ENCODE measurements around the gene RIPOR3.
"Not testable (repeated sequence)": the region's sequence is repeated elsewhere in the genome, so short reads cannot be mapped to it uniquely, and the experiment has no call there.

Gene RIPOR3

DNA sequence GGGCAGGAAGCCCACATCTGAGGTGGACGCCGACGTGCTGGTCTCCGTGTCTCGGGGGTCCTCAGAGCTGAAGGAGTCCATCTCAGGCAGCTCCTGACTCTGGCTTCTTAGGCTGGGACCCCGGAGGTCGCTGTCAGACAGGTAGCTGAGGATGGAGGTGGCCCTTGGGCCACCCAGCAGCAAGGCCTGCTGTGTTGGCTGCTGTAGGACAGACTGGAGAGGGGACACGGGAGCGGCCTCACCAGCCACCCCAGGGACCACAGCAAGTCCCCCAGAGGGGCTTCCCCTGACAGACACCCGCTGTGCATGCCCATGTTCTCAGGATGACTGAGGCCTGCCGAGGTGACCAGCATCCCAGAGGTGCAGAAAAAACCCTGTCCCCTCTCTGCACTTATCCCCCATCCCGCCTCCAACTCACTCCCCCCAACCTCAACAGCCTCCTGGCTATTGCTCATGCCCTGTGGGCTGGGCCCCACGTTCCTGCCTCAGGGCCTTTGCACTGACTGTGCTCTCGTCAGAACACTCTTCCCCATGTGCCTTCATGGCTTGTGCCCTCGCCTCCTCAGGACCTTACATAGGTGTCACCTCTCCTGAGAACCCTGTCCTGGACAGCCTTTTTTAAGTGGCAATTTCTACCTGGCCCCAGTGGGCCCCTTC, 88.8 kb downstream of the RIPOR3 start:
- no peak for DNase-seq

- DNase-seq: no peak
These were observed 89.6 kb downstream of the RIPOR3 start for GRCh38 chr20:50601511-50602431.

DNA sequence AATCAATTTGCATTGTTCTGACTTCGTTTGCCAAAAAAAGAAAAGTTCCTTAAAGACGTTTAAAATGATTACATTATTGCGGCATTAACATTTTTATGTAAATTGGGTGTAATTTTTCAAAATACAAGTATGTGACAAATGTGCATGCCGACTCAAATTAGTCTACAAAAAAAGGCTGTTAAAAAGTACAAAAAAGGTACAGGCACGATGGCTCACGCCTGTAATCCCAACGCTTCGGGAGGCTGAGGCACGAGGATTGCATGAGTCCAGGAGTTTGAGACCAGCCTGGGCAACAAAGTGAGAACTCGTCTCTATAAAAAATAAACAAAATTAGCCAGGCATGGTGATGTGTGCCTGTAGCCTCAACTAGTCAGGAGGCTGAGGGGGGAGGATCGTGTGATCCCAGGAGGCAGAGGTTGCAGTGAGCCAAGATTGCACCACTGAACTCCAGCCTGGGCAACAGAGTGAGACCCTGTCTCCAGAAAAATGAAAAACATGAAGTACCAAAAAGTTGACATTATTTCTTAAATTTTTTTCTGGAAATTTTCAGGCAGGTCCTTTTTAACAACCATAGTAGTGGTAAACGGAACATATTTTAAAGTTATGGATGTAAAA, 91.0 kb downstream of the RIPOR3 start:
- DNase-seq: no peak

DNA sequence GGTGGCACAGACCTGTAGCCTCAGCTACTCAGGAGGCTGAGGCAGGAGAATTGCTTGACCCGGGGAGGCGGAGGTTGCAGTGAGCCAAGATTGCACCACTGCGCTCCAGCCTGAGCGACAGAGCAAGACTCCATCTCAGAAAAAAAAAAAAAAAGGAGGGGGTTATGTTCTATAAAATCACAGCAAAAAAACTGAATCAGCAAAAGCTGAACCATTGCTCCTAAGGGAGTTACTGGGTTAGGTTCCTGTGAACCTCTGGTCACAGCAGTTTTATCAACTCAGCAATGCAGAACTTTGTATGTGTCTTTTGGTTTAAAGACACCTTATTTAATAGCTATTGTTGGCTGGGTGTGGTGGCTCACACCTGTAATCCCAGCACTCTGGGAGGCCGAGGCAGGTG, 92.6 kb downstream of the RIPOR3 start:
- DNase-seq: not testable (repeated sequence)

DNA sequence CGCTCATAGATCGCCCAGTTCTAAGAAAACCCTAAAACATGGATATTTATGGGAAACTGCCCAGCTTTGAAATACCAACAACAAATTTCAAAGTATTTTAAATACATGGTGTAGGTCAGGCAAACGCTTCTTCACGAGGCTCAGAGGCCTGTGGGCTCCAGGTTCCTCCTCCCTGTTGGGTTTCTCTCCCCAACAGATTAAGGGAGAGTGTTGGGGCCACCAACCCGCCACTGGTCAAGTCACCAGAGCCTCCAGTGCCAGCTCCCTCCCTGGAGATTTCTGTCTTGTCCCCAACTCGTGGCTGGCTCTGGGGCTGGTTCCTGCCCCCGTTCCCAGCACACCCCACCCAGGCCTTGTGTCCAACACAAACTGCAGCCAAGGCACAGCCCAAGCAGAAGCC, 93.3 kb downstream of the RIPOR3 start:
- no peak for DNase-seq

GRCh38 chr20:50597406-50597969, 93.9 kb downstream of the RIPOR3 start:
- DNase-seq: no peak

GRCh38 chr20:50596694-50597021, 94.7 kb downstream of the RIPOR3 start:
- DNase-seq: no peak

DNA sequence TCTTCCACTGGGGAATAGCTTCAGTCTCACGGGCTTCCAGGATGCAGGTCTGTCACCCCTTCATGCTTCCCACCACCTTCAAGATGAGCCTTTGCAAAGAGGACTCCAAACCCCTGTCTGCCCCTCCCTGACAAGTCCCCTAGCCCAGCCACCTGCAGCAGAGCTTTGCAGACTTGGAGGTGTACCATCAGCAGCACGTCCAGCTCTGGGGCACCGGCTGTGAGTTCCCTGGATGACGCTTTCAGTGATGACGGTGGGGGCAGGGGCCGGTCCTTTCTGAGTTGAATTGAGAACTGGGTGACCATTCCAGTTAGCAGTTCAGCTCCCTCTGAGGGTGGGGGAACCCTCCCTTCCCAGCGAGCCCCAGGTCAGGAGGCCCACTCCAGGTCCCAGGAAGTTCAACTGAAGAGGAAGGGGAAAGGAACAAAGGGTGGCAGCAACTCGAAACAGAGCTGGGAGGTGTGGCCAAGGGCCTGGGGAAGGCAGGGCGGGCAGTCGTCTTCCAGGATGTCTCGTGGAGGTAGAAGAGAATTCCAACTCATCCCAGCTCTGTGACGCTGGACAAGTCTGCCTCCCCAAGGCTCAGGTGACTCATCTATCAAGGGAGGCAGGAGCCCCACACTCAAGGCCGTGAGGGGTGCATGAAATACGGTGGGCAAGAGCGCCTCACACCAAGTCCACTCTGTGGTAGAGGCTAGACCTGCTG, 95.2 kb downstream of the RIPOR3 start:
- DNase-seq: no peak

DNA sequence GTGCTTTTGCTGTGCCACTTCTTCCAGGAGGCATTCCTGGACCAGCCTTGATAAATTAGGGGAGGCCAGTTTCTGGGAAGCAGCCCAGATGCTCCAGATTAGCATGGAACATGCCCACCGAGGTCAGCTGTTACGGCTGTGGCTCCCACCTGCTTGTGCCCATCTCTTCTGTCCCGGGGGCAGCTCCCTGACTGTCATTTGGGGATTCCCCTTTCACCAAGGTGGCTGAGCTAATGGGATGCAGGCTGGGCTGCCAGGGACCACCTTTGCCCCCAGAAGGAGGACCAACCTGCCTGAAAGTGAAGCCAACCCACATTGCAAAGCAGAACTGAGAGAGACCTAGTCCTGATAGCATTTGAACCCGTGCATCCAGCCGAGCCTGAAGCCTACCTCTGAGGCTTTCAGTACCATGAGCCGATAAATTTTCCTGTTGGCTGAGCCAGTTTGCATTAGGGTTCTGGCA, 95.9 kb downstream of the RIPOR3 start:
- DNase-seq: no peak

DNA sequence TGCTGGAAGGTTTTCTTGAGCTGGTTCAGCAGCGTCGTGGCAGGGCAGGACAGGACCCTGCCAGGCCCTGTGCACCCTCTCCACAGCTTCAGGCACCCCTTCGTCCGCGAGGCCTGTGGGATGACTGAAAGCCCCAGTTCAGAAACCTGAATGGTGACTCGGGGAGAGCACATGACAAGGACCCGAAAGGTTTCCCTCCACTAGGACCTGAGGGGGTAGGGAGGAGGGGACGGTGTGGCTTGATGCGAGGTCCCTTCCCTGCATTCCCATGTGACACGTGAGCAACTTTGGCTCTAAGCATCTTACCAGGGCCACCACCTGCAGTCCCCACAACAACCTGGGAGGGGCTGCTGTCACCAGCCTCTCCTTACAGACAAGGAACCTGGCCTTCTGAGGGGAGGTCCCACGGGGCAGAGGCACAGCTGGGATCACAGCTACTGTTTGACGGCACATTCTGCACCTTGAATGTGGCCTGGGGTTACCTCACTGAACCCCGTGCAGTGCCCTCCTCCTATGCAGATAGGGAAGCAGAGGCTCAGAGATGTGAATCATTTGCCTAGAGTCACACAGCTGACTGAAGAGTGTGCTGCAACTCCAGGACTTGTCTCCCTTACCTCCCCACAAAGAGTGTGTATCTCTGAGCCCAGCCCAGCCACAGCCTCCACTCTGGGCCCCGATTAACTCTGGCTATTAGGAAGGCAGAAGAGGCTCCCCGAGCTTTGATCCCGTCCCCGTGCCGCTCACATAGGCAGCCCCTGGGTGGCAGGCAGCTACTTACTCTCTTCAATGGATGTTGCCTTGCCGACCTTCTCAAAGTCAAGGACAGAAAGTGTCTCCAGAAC, 96.5 kb downstream of the RIPOR3 start:
- no peak for DNase-seq

DNA sequence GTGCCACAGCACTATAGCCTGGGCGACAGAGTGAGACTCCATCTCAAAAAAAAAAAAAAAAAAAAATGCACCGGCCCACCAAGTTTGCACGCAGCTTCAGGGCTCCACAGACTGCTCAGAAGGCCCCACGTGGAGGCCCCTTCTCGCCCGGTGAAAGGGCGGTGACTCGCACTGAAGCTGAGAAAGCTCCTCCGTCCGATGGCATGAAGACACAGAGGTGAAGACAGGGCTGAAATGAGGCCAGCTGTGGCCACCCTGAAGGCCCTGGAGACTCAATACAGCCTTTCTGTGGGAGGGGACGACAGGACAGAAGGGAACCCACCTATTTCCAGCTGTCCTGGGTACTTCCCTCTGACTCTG, 97.1 kb downstream of the RIPOR3 start:
- no peak for DNase-seq

DNA sequence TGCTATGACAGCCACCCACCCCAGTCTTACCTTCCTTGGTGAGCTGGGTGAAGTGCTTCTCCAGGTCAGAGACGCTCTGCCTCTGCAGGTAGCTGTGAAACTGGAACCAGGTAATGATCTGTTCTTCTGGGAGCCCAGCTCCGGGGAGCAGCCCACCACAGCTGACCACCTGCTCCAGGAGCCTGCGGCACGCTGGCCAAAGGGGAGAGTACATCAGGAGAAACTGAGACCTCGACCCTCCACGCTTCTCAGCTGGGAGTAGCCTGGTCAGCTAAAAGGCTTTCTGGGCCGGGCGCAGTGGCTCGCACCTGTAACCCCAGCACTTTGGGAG, 98.4 kb downstream of the RIPOR3 start:
- DNase-seq: no peak

GRCh38 chr20:50592282-50593004, 98.9 kb downstream of the RIPOR3 start:
- DNase-seq: no peak

DNA sequence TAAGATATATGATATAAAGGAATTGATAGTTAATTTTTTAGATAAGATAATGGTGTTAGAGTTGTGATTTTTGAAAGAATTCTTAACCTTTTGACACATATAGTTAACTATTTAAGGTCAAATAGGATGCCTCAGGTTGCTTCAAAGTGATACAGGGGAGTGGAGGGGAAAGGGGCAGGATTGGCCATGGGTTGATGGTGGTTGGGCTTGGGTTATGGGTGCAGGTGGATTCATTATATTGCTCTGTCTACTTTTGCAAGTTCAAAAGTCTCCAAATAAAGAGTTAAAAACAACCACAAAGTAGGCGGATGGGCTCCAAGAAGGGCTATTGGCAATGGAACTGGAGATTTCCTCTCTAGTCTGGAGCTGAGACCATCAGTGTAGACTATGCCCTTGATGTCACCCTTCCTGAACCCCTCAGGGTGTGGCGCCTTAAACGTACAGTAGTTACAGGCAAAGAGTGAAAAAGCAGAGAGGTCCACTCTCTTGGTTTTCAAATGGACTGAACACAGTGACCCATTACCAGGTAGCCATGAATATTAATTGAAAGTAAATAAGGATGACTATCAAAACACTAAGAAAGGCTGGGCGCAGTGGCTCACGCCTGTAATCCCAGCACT, 100.0 kb downstream of the RIPOR3 start:
- DNase-seq: no peak

GRCh38 chr20:50590348-50590664, 101.0 kb downstream of the RIPOR3 start:
- DNase-seq: no peak

DNA sequence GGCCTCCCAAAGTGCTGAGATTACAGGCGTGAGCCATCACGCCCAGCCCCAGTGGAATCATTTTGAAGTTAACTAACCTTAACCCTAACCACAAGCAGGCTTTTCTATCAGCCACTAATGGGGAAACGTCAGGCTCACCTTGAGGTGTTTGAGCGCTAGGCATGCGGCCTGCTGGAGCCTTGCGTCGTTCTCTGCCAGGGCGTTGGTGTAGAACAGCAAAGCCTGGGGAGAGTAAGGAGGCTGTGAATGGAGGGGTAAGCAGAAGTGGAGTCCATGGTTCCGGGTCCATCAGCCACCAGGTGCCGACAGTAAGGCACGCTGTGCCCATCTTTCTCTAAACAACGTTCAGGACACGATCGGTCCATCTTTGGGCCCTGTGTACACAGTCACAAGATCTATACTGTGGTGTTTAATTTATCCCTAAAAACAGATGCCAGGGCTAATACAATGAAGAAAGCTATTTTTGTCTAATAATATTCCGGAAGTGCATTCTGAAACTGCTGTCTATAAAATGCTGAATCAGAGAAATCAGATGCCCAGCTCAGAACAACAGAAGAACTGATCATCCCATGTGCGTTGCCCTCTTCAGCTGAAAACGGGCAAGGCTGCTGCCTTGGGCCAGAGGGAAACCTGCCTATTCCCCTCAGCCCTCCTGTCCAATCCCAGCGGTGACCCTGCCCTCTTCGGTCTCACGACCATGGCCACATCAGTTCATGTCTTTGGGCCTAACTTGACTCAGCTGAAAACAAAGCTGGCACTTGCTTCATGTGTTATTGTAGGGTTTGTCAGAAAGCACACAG, 101.6 kb downstream of the RIPOR3 start:
- DNase-seq: no peak

DNA sequence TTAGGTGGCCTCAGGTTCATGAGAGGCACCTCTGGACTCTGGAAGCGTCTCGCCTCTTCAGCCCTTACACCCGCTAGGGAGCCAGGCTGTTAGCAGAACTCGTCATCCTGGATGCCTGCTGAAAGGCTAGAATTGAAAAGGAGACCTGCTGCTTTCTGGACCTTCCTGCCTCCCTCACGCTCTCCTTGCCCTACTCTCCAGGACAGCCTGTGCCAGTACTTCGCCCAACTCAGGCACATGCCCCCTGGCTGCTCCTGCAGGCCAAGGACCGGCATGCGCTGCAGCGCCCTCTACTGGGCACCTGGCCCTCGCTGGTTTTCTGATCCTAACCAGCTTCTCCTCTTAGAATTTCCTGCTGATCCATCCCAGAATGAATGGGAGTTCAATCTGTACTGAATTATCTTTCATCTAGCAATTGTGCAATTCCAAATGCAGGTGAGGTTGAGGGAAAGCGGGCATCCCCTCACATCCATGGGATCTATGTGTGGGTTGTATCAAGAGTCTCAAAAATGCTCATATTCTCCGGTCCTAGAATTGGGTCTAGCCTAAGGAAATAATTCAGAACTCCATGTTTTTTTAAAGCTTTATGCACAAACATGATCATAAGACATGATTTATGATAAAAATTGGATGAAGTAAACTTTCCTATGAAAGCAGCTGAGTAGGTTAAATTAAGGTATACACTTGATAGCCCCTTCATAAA, 103.2 kb downstream of the RIPOR3 start:
- DNase-seq: peak; percentile 56 to 65

DNA sequence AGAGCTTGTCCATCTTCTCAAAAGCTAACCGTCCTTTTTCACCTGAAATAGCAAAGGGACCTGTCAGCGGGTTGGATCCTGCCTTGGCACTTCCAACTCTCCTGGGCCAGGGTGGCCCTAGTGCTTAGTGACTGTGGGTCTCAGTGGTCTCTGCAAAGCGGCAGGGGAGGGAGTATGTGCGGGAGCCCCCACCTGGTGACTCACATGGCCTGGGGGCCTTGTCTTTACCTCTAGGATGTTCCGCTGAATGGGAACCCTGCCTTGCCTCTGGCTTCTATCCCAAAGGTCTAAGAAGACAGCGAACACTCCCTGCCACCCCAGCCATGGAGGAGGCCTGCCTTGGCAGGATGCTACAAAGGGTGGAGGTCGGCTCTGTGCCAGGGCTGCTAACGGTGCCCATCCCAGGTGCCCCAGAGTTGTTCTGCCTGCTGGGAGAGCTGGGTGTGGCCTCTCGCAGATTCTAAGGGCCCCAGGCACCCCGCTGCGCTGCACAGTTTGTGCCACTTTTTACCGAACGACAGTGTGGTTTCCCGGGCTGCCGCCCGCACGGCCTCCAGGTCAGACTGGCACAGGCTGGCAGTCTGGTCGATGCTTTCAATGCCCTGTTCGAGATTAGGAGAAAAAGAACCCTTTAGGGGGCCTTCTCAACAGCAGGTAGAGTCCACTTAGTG, 103.9 kb downstream of the RIPOR3 start:
- no peak for DNase-seq

All from CD4-positive, alpha-beta T cell treated with Interleukin-1 beta for 1 hour (primary cell).